CD14-positive monocyte (primary cell): ENCODE measurements around the gene CMTM6. TPM values are rescaled to one million over a fixed set of nuclear protein-coding genes. Genes with fewer than 3 reads are reported as not detected.
A peak's percentile ranks its signal among the peaks of the same experiment; 100 is the strongest.

Experiments used
- DNase-seq, 3 donors: peaks; one replicate each; pipeline ENCODE4 v3.0.0-alpha.2; 2011 to 2022
- H2AFZ ChIP-seq: 2 replicates; pipeline ENCODE4 v1.6.0; 2012; ENCODE audit warnings: mild to moderate bottlenecking, low read depth, low read length, inconsistent platforms; ENCODE audit not compliant: insufficient read depth, poor library complexity, severe bottlenecking
- H3K27ac ChIP-seq, 2 donors: 1 replicate in 1 of 2; 2 replicates in 1 of 2; pipeline ENCODE4 v1.5.1; 2012 to 2013; ENCODE audit warnings: low read length in 2 of 2, control low read depth in 1 of 2, inconsistent platforms in 1 of 2, low read depth in 1 of 2, mild to moderate bottlenecking in 1 of 2
- H3K27me3 ChIP-seq, 2 donors: one replicate each; pipeline versions ENCODE4 v1.6.0 to v1.6.1; 2011 to 2013; ENCODE audit warnings: low read length in 2 of 2; ENCODE audit not compliant: control insufficient read depth in 2 of 2, insufficient read depth in 2 of 2
- H3K36me3 ChIP-seq, 2 donors: replicated peaks in 1 of 2; 1 replicate in 1 of 2; 2 replicates in 1 of 2; pipeline versions ENCODE4 v1.5.1 to v1.6.1; 2012 to 2013; ENCODE audit warnings: low read length in 2 of 2, control low read depth in 1 of 2, inconsistent platforms in 1 of 2, mild to moderate bottlenecking in 1 of 2; ENCODE audit not compliant: insufficient read depth in 2 of 2, control insufficient read depth in 1 of 2
- H3K4me1 ChIP-seq, 2 donors: 1 replicate in 1 of 2; 2 replicates in 1 of 2; pipeline versions ENCODE4 v1.5.1 to v1.6.1; 2012 to 2013; ENCODE audit warnings: low read length in 2 of 2, control low read depth in 1 of 2, inconsistent platforms in 1 of 2, mild to moderate bottlenecking in 1 of 2, moderate library complexity in 1 of 2; ENCODE audit not compliant: insufficient read depth in 2 of 2, control insufficient read depth in 1 of 2
- H3K4me2 ChIP-seq: replicated peaks from 2 replicates; pipeline ENCODE3; 2012; ENCODE audit warnings: low read length, moderate library complexity, mild to moderate bottlenecking; ENCODE audit not compliant: poor library complexity, severe bottlenecking; ENCODE audit errors: extremely low read depth
- H3K4me3 ChIP-seq, 3 experiments: fragments of 200-600 bp in 1 of 3; sonication (generic) in 1 of 3; replicated peaks in 1 of 3; 1 replicate in 2 of 3; 2 replicates in 1 of 3; pipeline ENCODE4 v1.5.1; 2011 to 2013; ENCODE audit warnings: low read length in 3 of 3, mild to moderate bottlenecking in 3 of 3, control low read depth in 2 of 3, low read depth in 2 of 3, inconsistent platforms in 1 of 3, moderate library complexity in 1 of 3
- H3K79me2 ChIP-seq: 2 replicates; pipeline ENCODE4 v1.6.0; 2012; ENCODE audit warnings: mild to moderate bottlenecking, control low read depth, inconsistent platforms, low read length, moderate library complexity; ENCODE audit not compliant: insufficient read depth
- H3K9ac ChIP-seq: 2 replicates; pipeline ENCODE4 v1.6.0; 2017; ENCODE audit warnings: low read length, mild to moderate bottlenecking; ENCODE audit not compliant: insufficient read depth, poor library complexity, severe bottlenecking
- H3K9me3 ChIP-seq, 2 donors: replicated peaks in 1 of 2; 1 replicate in 1 of 2; 2 replicates in 1 of 2; pipeline versions ENCODE4 v1.5.1 to v1.6.1; 2012 to 2013; ENCODE audit warnings: low read length in 2 of 2, control low read depth in 1 of 2; ENCODE audit not compliant: control insufficient read depth in 1 of 2, insufficient read depth in 1 of 2
- H4K20me1 ChIP-seq: 2 replicates; pipeline ENCODE4 v1.6.0; 2012; ENCODE audit warnings: mild to moderate bottlenecking, low read length, control low read depth, moderate library complexity; ENCODE audit not compliant: insufficient read depth
- H3K27ac Mint-ChIP-seq, 7 donors: one replicate each; pipeline ENCODE4 v1.8.0; 2020; ENCODE audit warnings: mild to moderate bottlenecking in 7 of 7, mixed read lengths in 7 of 7, moderate library complexity in 6 of 7, inconsistent platforms in 2 of 7
- H3K27me3 Mint-ChIP-seq, 3 donors: one replicate each; pipeline ENCODE4 v1.8.0; 2021 to 2022; ENCODE audit warnings: low read depth in 3 of 3, mild to moderate bottlenecking in 3 of 3, mixed read lengths in 3 of 3, moderate library complexity in 3 of 3, inconsistent platforms in 1 of 3
- H3K36me3 Mint-ChIP-seq, 2 donors: one replicate each; pipeline ENCODE4 v1.8.0; 2020; ENCODE audit warnings: mixed read lengths in 2 of 2, inconsistent platforms in 1 of 2, mild to moderate bottlenecking in 1 of 2
- H3K4me1 Mint-ChIP-seq: one replicate; pipeline ENCODE4 v1.8.0; 2020; ENCODE audit warnings: mild to moderate bottlenecking, mixed read lengths
- H3K4me3 Mint-ChIP-seq, 2 donors: one replicate each; pipeline ENCODE4 v1.8.0; 2020; ENCODE audit warnings: mild to moderate bottlenecking in 2 of 2, mixed read lengths in 2 of 2, moderate library complexity in 1 of 2
- H3K9me3 Mint-ChIP-seq, 7 donors: one replicate each; pipeline ENCODE4 v1.8.0; 2020 to 2022; ENCODE audit warnings: mixed read lengths in 7 of 7, mild to moderate bottlenecking in 6 of 7, moderate library complexity in 6 of 7, inconsistent platforms in 2 of 7
- WGBS: methylation state at CpG from one replicate; pipeline ENCODE4 v1.1.5; 2013; ENCODE audit warnings: missing lambda C conversion rate; ENCODE audit not compliant: insufficient coverage; 5-methylcytosine and 5-hydroxymethylcytosine counted together
- intact Hi-C, 2 donors: fragments of 100-400 bp; cut with micrococcal nuclease; formaldehyde crosslinking; loops; one replicate each; pipeline versions ENCODE4 v1.15.0 to v1.15.1; 2023
- polyA plus RNA-seq, 3 donors: library from polyadenylated mRNA; depleted of rRNA in 1 of 3; unstranded in 2 of 3; stranded (reverse) in 1 of 3; fragments of 300-500 nt in 2 of 3; fragments of >200 nt in 1 of 3; fragmentation: Illumina TruSeq in 2 of 3; gene quantifications; 1 replicate in 2 of 3; 2 replicates in 1 of 3; pipeline ENCODE4 v1.2.3, GENCODE V29; 2012 to 2021
- TF ChIP-seq, protein P1 (sequence below): fragments of 200-600 bp; IDR thresholded peaks from one replicate; pipeline ENCODE4 v1.8.0; 2022; ENCODE audit warnings: antibody characterized with exemption, mild to moderate bottlenecking

The CMTM6 gene
- polyA plus RNA-seq, 3 donors: 40.0 to 210 (median 190) TPM

DNA sequence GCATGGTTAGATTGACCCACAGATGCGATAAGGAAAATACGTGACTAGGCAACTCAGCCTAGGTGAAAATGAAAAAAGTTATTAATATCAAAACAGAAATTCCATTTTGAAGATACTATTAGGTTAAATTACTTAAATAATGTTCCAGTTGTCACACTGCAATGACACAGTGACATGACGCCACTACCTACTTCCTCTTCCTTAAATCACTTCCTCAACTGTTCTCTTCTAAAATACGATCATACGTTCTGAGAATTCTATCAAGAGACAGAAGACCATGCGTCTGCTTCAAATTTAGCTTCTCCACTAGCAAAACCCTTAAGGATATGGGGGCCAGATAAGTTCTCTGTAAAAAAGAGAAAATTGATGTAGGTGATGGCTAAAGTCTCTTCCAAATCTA lies 18.2 kb downstream of the CMTM6 start:
- H3K9me3 Mint-ChIP-seq: no peaks in the 10 kb centered on the region
- peaks cover 48 to 70% of the 10 kb centered on the region in 2 donors for H3K36me3 ChIP-seq
- peak overlapping the region; percentile 78 to 94 for H3K27ac ChIP-seq
- peaks cover 86% of the 10 kb centered on the region for H3K79me2 ChIP-seq
- peak overlapping the region in 2 of 3 experiments; percentile 16 to 66 for H3K4me3 ChIP-seq
- WGBS: no CpG with 5 or more reads among the region's 6 CpGs
- H3K27me3 ChIP-seq: no peaks in the 10 kb centered on the region
- no peaks in the 10 kb centered on the region for H4K20me1 ChIP-seq
- no peaks in the 10 kb centered on the region for H3K27me3 Mint-ChIP-seq
- peaks cover 59 to 81% of the 10 kb centered on the region in 2 donors for H3K36me3 Mint-ChIP-seq
- intact Hi-C loops: no loop called here
- H3K4me2 ChIP-seq: peak overlapping the region; percentile 71
- DNase-seq: peak; percentile 87 to 93 (median 92)
- peak overlapping the region; percentile 64 for H3K9ac ChIP-seq
- no peaks in the 10 kb centered on the region for H3K9me3 ChIP-seq
- H3K4me1 ChIP-seq: peaks cover 19 to 32% of the 10 kb centered on the region in 2 donors
- peak overlapping the region; percentile 87 to 99 (median 96) for H3K27ac Mint-ChIP-seq
- no peak overlapping the region for H2AFZ ChIP-seq
- peaks cover 41% of the 10 kb centered on the region for H3K4me1 Mint-ChIP-seq
- TF ChIP-seq, protein P1, sequence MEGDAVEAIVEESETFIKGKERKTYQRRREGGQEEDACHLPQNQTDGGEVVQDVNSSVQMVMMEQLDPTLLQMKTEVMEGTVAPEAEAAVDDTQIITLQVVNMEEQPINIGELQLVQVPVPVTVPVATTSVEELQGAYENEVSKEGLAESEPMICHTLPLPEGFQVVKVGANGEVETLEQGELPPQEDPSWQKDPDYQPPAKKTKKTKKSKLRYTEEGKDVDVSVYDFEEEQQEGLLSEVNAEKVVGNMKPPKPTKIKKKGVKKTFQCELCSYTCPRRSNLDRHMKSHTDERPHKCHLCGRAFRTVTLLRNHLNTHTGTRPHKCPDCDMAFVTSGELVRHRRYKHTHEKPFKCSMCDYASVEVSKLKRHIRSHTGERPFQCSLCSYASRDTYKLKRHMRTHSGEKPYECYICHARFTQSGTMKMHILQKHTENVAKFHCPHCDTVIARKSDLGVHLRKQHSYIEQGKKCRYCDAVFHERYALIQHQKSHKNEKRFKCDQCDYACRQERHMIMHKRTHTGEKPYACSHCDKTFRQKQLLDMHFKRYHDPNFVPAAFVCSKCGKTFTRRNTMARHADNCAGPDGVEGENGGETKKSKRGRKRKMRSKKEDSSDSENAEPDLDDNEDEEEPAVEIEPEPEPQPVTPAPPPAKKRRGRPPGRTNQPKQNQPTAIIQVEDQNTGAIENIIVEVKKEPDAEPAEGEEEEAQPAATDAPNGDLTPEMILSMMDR: no peak
- peak overlapping the region; percentile 31 to 87 for H3K4me3 Mint-ChIP-seq

DNA sequence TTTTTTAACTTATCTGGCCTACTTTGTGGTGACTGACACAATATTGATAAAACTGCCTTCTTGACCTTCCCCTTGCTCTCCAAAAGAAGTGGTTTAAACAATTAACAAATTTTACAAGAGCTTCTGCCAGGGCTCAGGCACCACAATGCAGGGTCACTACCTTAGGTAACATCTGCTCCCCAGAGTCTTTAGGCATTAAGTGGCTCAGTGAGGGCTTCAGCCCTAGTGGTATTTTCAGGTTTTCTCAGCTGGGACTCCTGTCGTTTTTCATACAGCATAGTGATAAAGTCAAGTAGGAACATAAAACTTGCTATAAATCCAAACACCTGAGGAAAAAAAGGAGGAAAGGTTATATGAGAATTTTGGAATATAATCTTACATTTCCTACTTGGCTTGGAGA lies 18.9 kb downstream of the CMTM6 start:
- H3K27ac ChIP-seq: peak overlapping the region; percentile 63 to 94
- Mint-ChIP-seq H3K4me3 (no peak overlapping the region), H3K4me1 (peaks cover 41% of the 10 kb centered on the region), H3K27ac (peak overlapping the region; percentile 87 to 99 (median 96)), H3K36me3 (peaks cover 66 to 83% of the 10 kb centered on the region in 2 donors), H3K9me3 (no peaks in the 10 kb centered on the region), H3K27me3 (no peaks in the 10 kb centered on the region)
- peaks cover 48 to 75% of the 10 kb centered on the region in 2 donors for H3K36me3 ChIP-seq
- H3K27me3 ChIP-seq: no peaks in the 10 kb centered on the region
- WGBS: no CpG with 5 or more reads among the region's 1 CpG
- H3K79me2 ChIP-seq: peaks cover 88% of the 10 kb centered on the region
- no peak for DNase-seq
- no peak overlapping the region for H3K4me3 ChIP-seq
- intact Hi-C loops: no loop called here
- no peaks in the 10 kb centered on the region for H3K9me3 ChIP-seq
- TF ChIP-seq, protein P1: no peak
- H3K4me1 ChIP-seq: peaks cover 19 to 32% of the 10 kb centered on the region in 2 donors
- H4K20me1 ChIP-seq: no peaks in the 10 kb centered on the region
- no peak overlapping the region for H3K9ac ChIP-seq
- peak overlapping the region; percentile 71 for H3K4me2 ChIP-seq
- H2AFZ ChIP-seq: no peak overlapping the region
